ENCODE results near the gene C7orf25.

GRCh38 chr7:42883950-42884349 is 27.9 kb downstream of the C7orf25 start:
- TF ChIP-seq CTCF (IDR thresholded peaks at IDR 0.05; ENCODE audit: low read depth, low read length) (no peak), EZH2phosphoT487 (IDR thresholded peaks at IDR 0.05; ENCODE audit: low read depth) (no peak)

All from OCI-LY3 (cell line).